WTC11 (cell line): ENCODE data around the gene MPHOSPH10.

Experiments used
- ATF1 ChIP-seq: sonication (generic); formaldehyde crosslinking; IDR thresholded peaks from 2 replicates; pipeline ENCODE4 v1.8.1; 2023; ENCODE audit warnings: mild to moderate bottlenecking, moderate library complexity, missing genetic modification reagents
- FOXK1 ChIP-seq: sonication (generic); formaldehyde crosslinking; IDR thresholded peaks from 2 replicates; pipeline ENCODE4 v1.8.0; 2022; ENCODE audit warnings: mild to moderate bottlenecking, moderate library complexity, missing genetic modification reagents
- ZNF281 ChIP-seq: sonication (generic); formaldehyde crosslinking; IDR thresholded peaks from 2 replicates; pipeline ENCODE4 v1.8.0; 2023; ENCODE audit warnings: mild to moderate bottlenecking, missing genetic modification reagents
- ZNF396 ChIP-seq: fragments of 250-450 bp; sonication (Bioruptor Pico); IDR thresholded peaks from 2 replicates; pipeline ENCODE4 v1.8.0; 2021; ENCODE audit warnings: mild to moderate bottlenecking, moderate library complexity, borderline replicate concordance
- TF ChIP-seq, protein P1 (sequence below): sonication (generic); formaldehyde crosslinking; IDR thresholded peaks from 2 replicates; pipeline ENCODE4 v1.8.1; 2023; ENCODE audit warnings: mild to moderate bottlenecking, missing genetic modification reagents, moderate library complexity
- TF ChIP-seq, protein P2 (sequence below): fragments of 200-600 bp; IDR thresholded peaks from 2 replicates; pipeline ENCODE4 v1.8.0; 2022; ENCODE audit warnings: antibody characterized with exemption
- TF ChIP-seq, protein P3 (sequence below): sonication (generic); formaldehyde crosslinking; IDR thresholded peaks from 2 replicates; pipeline ENCODE4 v1.8.1; 2022; ENCODE audit warnings: mild to moderate bottlenecking, missing genetic modification reagents, moderate library complexity, borderline replicate concordance
- TF ChIP-seq, protein P4 (sequence below): sonication (generic); formaldehyde crosslinking; IDR thresholded peaks from 2 replicates; pipeline ENCODE4 v1.8.0; 2022; ENCODE audit warnings: mild to moderate bottlenecking, missing genetic modification reagents

DNA sequence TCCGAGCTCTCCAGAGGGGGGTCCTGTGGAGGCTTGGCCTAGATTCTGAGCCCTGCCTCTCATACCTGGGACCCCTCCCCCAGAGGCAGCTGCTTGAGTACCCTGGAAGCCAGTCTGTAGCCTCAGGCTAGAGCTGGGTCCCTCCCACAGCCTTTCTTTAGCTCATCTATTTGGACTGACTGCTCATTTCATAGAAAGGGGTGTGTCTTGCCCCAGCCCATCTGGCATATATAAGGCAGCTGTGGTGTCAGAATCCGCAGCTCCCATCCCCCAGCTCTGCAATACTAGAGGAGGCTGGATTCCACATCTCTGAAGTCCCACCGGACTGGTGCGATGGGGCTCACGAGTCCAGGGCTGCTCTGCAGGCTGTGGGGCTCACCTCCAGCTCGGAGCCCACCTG lies 26.1 kb downstream of the MPHOSPH10 start:
- TF ChIP-seq, protein P1, sequence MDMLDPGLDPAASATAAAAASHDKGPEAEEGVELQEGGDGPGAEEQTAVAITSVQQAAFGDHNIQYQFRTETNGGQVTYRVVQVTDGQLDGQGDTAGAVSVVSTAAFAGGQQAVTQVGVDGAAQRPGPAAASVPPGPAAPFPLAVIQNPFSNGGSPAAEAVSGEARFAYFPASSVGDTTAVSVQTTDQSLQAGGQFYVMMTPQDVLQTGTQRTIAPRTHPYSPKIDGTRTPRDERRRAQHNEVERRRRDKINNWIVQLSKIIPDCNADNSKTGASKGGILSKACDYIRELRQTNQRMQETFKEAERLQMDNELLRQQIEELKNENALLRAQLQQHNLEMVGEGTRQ (CRISPR knock-in tag): no peak
- TF ChIP-seq, protein P2, sequence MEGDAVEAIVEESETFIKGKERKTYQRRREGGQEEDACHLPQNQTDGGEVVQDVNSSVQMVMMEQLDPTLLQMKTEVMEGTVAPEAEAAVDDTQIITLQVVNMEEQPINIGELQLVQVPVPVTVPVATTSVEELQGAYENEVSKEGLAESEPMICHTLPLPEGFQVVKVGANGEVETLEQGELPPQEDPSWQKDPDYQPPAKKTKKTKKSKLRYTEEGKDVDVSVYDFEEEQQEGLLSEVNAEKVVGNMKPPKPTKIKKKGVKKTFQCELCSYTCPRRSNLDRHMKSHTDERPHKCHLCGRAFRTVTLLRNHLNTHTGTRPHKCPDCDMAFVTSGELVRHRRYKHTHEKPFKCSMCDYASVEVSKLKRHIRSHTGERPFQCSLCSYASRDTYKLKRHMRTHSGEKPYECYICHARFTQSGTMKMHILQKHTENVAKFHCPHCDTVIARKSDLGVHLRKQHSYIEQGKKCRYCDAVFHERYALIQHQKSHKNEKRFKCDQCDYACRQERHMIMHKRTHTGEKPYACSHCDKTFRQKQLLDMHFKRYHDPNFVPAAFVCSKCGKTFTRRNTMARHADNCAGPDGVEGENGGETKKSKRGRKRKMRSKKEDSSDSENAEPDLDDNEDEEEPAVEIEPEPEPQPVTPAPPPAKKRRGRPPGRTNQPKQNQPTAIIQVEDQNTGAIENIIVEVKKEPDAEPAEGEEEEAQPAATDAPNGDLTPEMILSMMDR: no peak
- TF ChIP-seq FOXK1 (no peak), ATF1 (CRISPR knock-in tag) (no peak), ZNF396 (CRISPR knock-in tag) (no peak), ZNF281 (CRISPR knock-in tag) (no peak)
- TF ChIP-seq, protein P3, sequence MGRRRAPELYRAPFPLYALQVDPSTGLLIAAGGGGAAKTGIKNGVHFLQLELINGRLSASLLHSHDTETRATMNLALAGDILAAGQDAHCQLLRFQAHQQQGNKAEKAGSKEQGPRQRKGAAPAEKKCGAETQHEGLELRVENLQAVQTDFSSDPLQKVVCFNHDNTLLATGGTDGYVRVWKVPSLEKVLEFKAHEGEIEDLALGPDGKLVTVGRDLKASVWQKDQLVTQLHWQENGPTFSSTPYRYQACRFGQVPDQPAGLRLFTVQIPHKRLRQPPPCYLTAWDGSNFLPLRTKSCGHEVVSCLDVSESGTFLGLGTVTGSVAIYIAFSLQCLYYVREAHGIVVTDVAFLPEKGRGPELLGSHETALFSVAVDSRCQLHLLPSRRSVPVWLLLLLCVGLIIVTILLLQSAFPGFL (CRISPR knock-in tag): no peak
- TF ChIP-seq, protein P4, sequence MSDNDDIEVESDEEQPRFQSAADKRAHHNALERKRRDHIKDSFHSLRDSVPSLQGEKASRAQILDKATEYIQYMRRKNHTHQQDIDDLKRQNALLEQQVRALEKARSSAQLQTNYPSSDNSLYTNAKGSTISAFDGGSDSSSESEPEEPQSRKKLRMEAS: no peak
